HEK293 (cell line): ENCODE data around the gene MYO1D.

Source experiments
- ATF2 ChIP-seq: fragments of 450-650 bp; formaldehyde crosslinking; IDR thresholded peaks from 2 replicates; pipeline ENCODE4 v1.5.1; 2016; ENCODE audit warnings: missing biosample characterization, missing genetic modification characterization, low read depth
- CTCF ChIP-seq: fragments of 450-650 bp; formaldehyde crosslinking; IDR thresholded peaks from 2 replicates; pipeline ENCODE4 v1.5.1; 2016; ENCODE audit warnings: missing biosample characterization, missing genetic modification characterization
- GLI4 ChIP-seq: fragments of 450-650 bp; formaldehyde crosslinking; IDR thresholded peaks from 2 replicates; pipeline ENCODE4 v1.5.1; 2016; ENCODE audit warnings: missing biosample characterization, missing genetic modification characterization
- YY1 ChIP-seq: fragments of 450-650 bp; formaldehyde crosslinking; IDR thresholded peaks from 2 replicates; pipeline ENCODE4 v1.5.1; 2018; ENCODE audit warnings: missing biosample characterization, missing genetic modification characterization
- ZBTB21 ChIP-seq: fragments of 450-650 bp; formaldehyde crosslinking; IDR thresholded peaks from 2 replicates; pipeline ENCODE4 v1.5.1; 2017; ENCODE audit warnings: missing biosample characterization, missing genetic modification characterization
- ZBTB26 ChIP-seq: fragments of 450-650 bp; formaldehyde crosslinking; optimal IDR thresholded peaks from 2 replicates; pipeline ENCODE3; 2016; ENCODE audit warnings: missing biosample characterization, mild to moderate bottlenecking, missing genetic modification characterization
- ZNF184 ChIP-seq: fragments of 450-650 bp; IDR thresholded peaks from 2 replicates; pipeline ENCODE4 v1.5.1; 2018; ENCODE audit warnings: missing biosample characterization, mild to moderate bottlenecking, missing genetic modification characterization
- ZNF274 ChIP-seq, 2 experiments: fragments of 200-500 bp in 1 of 2; fragments of 450-650 bp in 1 of 2; sonication (Bioruptor generic) in 1 of 2; formaldehyde crosslinking in 1 of 2; IDR thresholded peaks; 2 replicates each; pipeline versions ENCODE4 v1.5.1 to v1.6.1; 2014 to 2016; ENCODE audit warnings: borderline replicate concordance in 1 of 2, inconsistent platforms in 1 of 2, low read length in 1 of 2, missing biosample characterization in 1 of 2, missing genetic modification characterization in 1 of 2
- ZNF302 ChIP-seq: fragments of 450-650 bp; formaldehyde crosslinking; IDR thresholded peaks from 2 replicates; pipeline ENCODE4 v1.5.1; 2016; ENCODE audit warnings: missing biosample characterization, missing genetic modification characterization, low read depth
- ZNF473 ChIP-seq: fragments of 450-650 bp; formaldehyde crosslinking; IDR thresholded peaks from 2 replicates; pipeline ENCODE4 v1.5.1; 2017; ENCODE audit warnings: missing biosample characterization, missing genetic modification characterization
- ZNF701 ChIP-seq: fragments of 450-650 bp; formaldehyde crosslinking; IDR thresholded peaks from 2 replicates; pipeline ENCODE4 v1.5.1; 2016; ENCODE audit warnings: missing biosample characterization, missing genetic modification characterization
- ZNF777 ChIP-seq: fragments of 450-650 bp; formaldehyde crosslinking; IDR thresholded peaks from 2 replicates; pipeline ENCODE4 v1.5.1; 2017; ENCODE audit warnings: missing biosample characterization, missing genetic modification characterization, borderline replicate concordance
- ZSCAN18 ChIP-seq: fragments of 450-650 bp; formaldehyde crosslinking; IDR thresholded peaks from 2 replicates; pipeline ENCODE4 v1.5.1; 2016; ENCODE audit warnings: missing biosample characterization, missing genetic modification characterization

- no peak for TF ChIP-seq ATF2 (tag by site-specific recombination)
- no peak for TF ChIP-seq ZNF701 (tag by site-specific recombination)
- TF ChIP-seq ZNF302 (tag by site-specific recombination): no peak
- no peak for TF ChIP-seq ZNF777 (tag by site-specific recombination)
- no peak for TF ChIP-seq ZSCAN18 (tag by site-specific recombination)
- no peak for TF ChIP-seq CTCF (tag by site-specific recombination)
- TF ChIP-seq YY1 (tag by site-specific recombination): no peak
- no peak for TF ChIP-seq ZNF184 (tag by site-specific recombination)
- no peak for TF ChIP-seq ZNF274 (IDR thresholded peaks at IDR 0.05; ENCODE audit: low read length)
- no peak for TF ChIP-seq ZNF274 (tag by site-specific recombination; IDR thresholded peaks at IDR 0.05; ENCODE audit: borderline replicate concordance)
- TF ChIP-seq ZBTB26 (tag by site-specific recombination): no peak
- TF ChIP-seq GLI4 (tag by site-specific recombination): no peak
- TF ChIP-seq ZNF473 (tag by site-specific recombination): no peak
- TF ChIP-seq ZBTB21 (tag by site-specific recombination): no peak
Observed at GRCh38 chr17:32827227-32827626, 49.7 kb downstream of the MYO1D start.
